H1 (cell line): ENCODE measurements around the gene CDH6. TPM values are rescaled to one million over a fixed set of nuclear protein-coding genes. Genes with fewer than 3 reads are reported as not detected.

ENCODE experiments used
- ATF2 ChIP-seq: IDR thresholded peaks from 2 replicates; pipeline ENCODE4 v1.6.1; 2012; ENCODE audit warnings: low read length, inconsistent platforms
- CHD1 ChIP-seq: IDR thresholded peaks from 2 replicates; pipeline ENCODE4 v1.6.1; 2012; ENCODE audit warnings: low read depth, low read length, improper control_type of control experiment
- polyA plus RNA-seq, 7 experiments: library from polyadenylated mRNA; depleted of rRNA in 3 of 7; stranded (reverse) in 5 of 7; unstranded in 2 of 7; fragments of >200 nt in 5 of 7; fragments of 200-250 nt in 2 of 7; gene quantifications; 1 replicate in 5 of 7; 2 replicates in 1 of 7; 4 replicates in 1 of 7; pipeline versions ENCODE4 v1.2.1 to v1.2.3, GENCODE V29; 2011 to 2013; ENCODE audit warnings: missing spikeins in 2 of 7, mixed read lengths in 2 of 7
- total RNA-seq: library from RNA; stranded (reverse); fragmentation: NEBNext Ultra II Directional; extraction: Animal tissue kit (Norgen Biotek cat#: 25700); gene quantifications from 2 replicates; pipeline ENCODE4 v1.2.1, GENCODE V29; 2021

CDH6 gene
- total and polyA plus RNA-seq, 2 of the 8 experiments (the other 6 are each of a cell fraction or from before 2014, with no cell fraction given), result 1.4 to 1.9 TPM

- TF ChIP-seq ATF2 (no peak), CHD1 (no peak)
These were observed 91.5 kb downstream of the CDH6 start (continued) for GRCh38 chr5:31285025-31285424.
